K562 (cell line): Measurements from ENCODE around the gene SCRN2. TPM values are rescaled to one million over a fixed set of nuclear protein-coding genes. Genes with fewer than 3 reads are reported as not detected.

Experiments used
- ATAC-seq: fragments of 200-7000 bp; cut with Tn5 transposase; 3 replicates; pipeline ENCODE4 v1.9.1; 2020; ENCODE audit warnings: moderate library complexity
- BruUV-seq: library from RNA; stranded (reverse); fragments of 400-500 nt; replicated peaks from 2 replicates; lab custom pipeline; 2021; lab: Mats Ljungman, UMichigan
- CTCF ChIA-PET: fragments of 300-600 bp; formaldehyde crosslinking; extraction: SDS; loops from one replicate; lab custom pipeline; 2021; ENCODE audit warnings: low intra/inter-chr PET ratio; lab: Yijun Ruan, JAX
- POLR2A ChIA-PET: fragments of 300-600, 350-650 bp; sonication (Branson Sonifier 250); formaldehyde crosslinking; extraction: SDS; loops from one replicate; lab custom pipeline; 2021; ENCODE audit warnings: antibody characterized with exemption, inconsistent platforms; lab: Yijun Ruan, JAX
- DNase-seq, 4 experiments: peaks; one replicate each; pipeline versions ENCODE4 v3.0.0 to v3.0.0-alpha.2; 2011 to 2018; ENCODE audit warnings: low spot score in 3 of 4, mixed read lengths in 3 of 4; ENCODE audit errors: extremely low read depth in 1 of 4
- FAIRE-seq: peaks from 2 replicates; lab custom pipeline; 2011; peaks lifted over from hg19 to GRCh38; lab: Jason Lieb, UNC
- H2AFZ ChIP-seq: 2 replicates; pipeline ENCODE4 v1.6.0; 2011; ENCODE audit warnings: low read depth, low read length, control low read depth, inconsistent platforms
- H3K27ac ChIP-seq: fragments of 200-600 bp; 3 replicates; pipeline ENCODE4 v1.8.0; 2011; ENCODE audit warnings: low read depth, mild to moderate bottlenecking, control low read depth, inconsistent platforms, low read length, moderate library complexity, mixed read lengths; ENCODE audit errors: extremely low read depth
- H3K27me3 ChIP-seq, 2 experiments: fragments of 300-600 bp in 1 of 2; 2 replicates in 1 of 2; 3 replicates in 1 of 2; pipeline versions ENCODE4 v1.6.0 to v1.8.0; 2011; ENCODE audit warnings: inconsistent platforms in 2 of 2, low read length in 2 of 2, mild to moderate bottlenecking in 1 of 2, mixed read lengths in 1 of 2, moderate library complexity in 1 of 2; ENCODE audit not compliant: control insufficient read depth in 2 of 2, insufficient read depth in 2 of 2
- H3K36me3 ChIP-seq: fragments of 300-600 bp; 3 replicates; pipeline ENCODE4 v1.8.0; 2011; ENCODE audit warnings: mild to moderate bottlenecking, low read length, inconsistent platforms; ENCODE audit not compliant: control insufficient read depth, insufficient read depth
- H3K4me1 ChIP-seq, 2 experiments: fragments of 200-600 bp in 1 of 2; replicated peaks in 1 of 2; 2 replicates in 1 of 2; 3 replicates in 1 of 2; pipeline versions ENCODE4 v1.5.1 to v1.8.0; 2011; ENCODE audit warnings: inconsistent platforms in 2 of 2, low read length in 2 of 2, mild to moderate bottlenecking in 1 of 2, mixed read lengths in 1 of 2, moderate library complexity in 1 of 2; ENCODE audit not compliant: control insufficient read depth in 2 of 2, insufficient read depth in 2 of 2
- H3K4me2 ChIP-seq: 2 replicates; pipeline ENCODE4 v1.6.1; 2011; ENCODE audit warnings: low read length, control low read depth, inconsistent platforms, mixed read lengths; ENCODE audit not compliant: insufficient read depth
- H3K4me3 ChIP-seq: fragments of 200-600 bp; sonication (generic), shearing (Covaris generic); 2 replicates; pipeline ENCODE4 v1.5.1; 2016; ENCODE audit warnings: control low read depth, inconsistent platforms
- H3K79me2 ChIP-seq: fragments of 200-600 bp; 3 replicates; pipeline ENCODE4 v1.8.0; 2011; ENCODE audit warnings: low read length, inconsistent platforms; ENCODE audit not compliant: control insufficient read depth, insufficient read depth
- H3K9ac ChIP-seq, 2 experiments: 2 replicates each; pipeline versions ENCODE4 v1.6.0 to v1.6.1; 2011; ENCODE audit warnings: low read depth in 2 of 2, low read length in 2 of 2, control low read depth in 1 of 2, inconsistent platforms in 1 of 2, mild to moderate bottlenecking in 1 of 2, mixed read lengths in 1 of 2; ENCODE audit not compliant: insufficient read depth in 1 of 2
- H3K9me1 ChIP-seq: one replicate; pipeline ENCODE4 v1.6.0; 2011; ENCODE audit warnings: inconsistent platforms, mild to moderate bottlenecking, low read length, moderate library complexity; ENCODE audit not compliant: control insufficient read depth, insufficient read depth
- H3K9me3 ChIP-seq: replicated peaks from 2 replicates; pipeline ENCODE4 v1.5.1; 2011; ENCODE audit warnings: low read depth, low read length, inconsistent platforms; ENCODE audit not compliant: control insufficient read depth, insufficient read depth
- H4K20me1 ChIP-seq: replicated peaks from 2 replicates; pipeline ENCODE4 v1.6.1; 2011; ENCODE audit warnings: low read length, inconsistent platforms, mixed read lengths; ENCODE audit not compliant: control insufficient read depth, insufficient read depth
- ARID1B ChIP-seq: fragments of 450-650 bp; IDR thresholded peaks from 2 replicates; pipeline ENCODE4 v1.6.1; 2016; ENCODE audit warnings: antibody characterized with exemption, mild to moderate bottlenecking, inconsistent platforms
- ATF3 ChIP-seq, 2 experiments: fragments of 450-650 bp in 1 of 2; sonication (generic) in 1 of 2; formaldehyde crosslinking in 1 of 2; IDR thresholded peaks in 1 of 2; conservative IDR thresholded peaks in 1 of 2; 2 replicates each; pipeline versions ENCODE4 v1.6.1 to v1.8.1; 2016 to 2023; ENCODE audit warnings: mild to moderate bottlenecking in 2 of 2, moderate library complexity in 2 of 2, inconsistent platforms in 1 of 2, missing genetic modification reagents in 1 of 2
- FOSL1 ChIP-seq: fragments of 200-800 bp; sonication (Bioruptor generic); conservative IDR thresholded peaks from 2 replicates; pipeline ENCODE4 v1.6.1; 2016; ENCODE audit warnings: missing genetic modification characterization, missing compliant biosample characterization
- NFE2 ChIP-seq: IDR thresholded peaks from 2 replicates; pipeline ENCODE4 v1.6.1; 2014; ENCODE audit warnings: antibody characterized with exemption, low read depth
- PHTF2 ChIP-seq: fragments of 250-450 bp; sonication (Bioruptor Pico); IDR thresholded peaks from 2 replicates; pipeline ENCODE4 v1.5.0; 2021; ENCODE audit warnings: mild to moderate bottlenecking
- RFX1 ChIP-seq: fragments of 450-650 bp; IDR thresholded peaks from 2 replicates; pipeline ENCODE4 v1.6.1; 2016; ENCODE audit warnings: mild to moderate bottlenecking, moderate library complexity
- SRF ChIP-seq, 2 experiments: fragments of 250-450, 450-650 bp in 1 of 2; sonication (Bioruptor Pico) in 1 of 2; sonication (generic) in 1 of 2; formaldehyde crosslinking; IDR thresholded peaks; 2 replicates each; pipeline versions ENCODE4 v1.5.0 to v1.5.1; 2020 to 2022; ENCODE audit warnings: mild to moderate bottlenecking in 1 of 2, missing genetic modification reagents in 1 of 2
- TRIM24 ChIP-seq, 2 experiments: fragments of 450-650 bp; IDR thresholded peaks; 2 replicates each; pipeline ENCODE4 v1.6.1; 2016
- TRIM28 ChIP-seq: fragments of 450-650 bp; IDR thresholded peaks from 2 replicates; pipeline ENCODE4 v1.6.1; 2017
- UBTF ChIP-seq, 2 experiments: IDR thresholded peaks; 2 replicates each; pipeline ENCODE4 v1.6.1; 2012; ENCODE audit warnings: improper control_type of control experiment in 2 of 2, low read depth in 2 of 2, low read length in 2 of 2, borderline replicate concordance in 1 of 2
- ZNF316 ChIP-seq: fragments of 450-650 bp; IDR thresholded peaks from 2 replicates; pipeline ENCODE4 v1.6.1; 2016
- ZNF592 ChIP-seq: fragments of 450-650 bp; IDR thresholded peaks from 2 replicates; pipeline ENCODE4 v1.6.1; 2017; ENCODE audit warnings: antibody characterized with exemption, mild to moderate bottlenecking
- WGBS: fragments of 100-300 bp; shearing (Covaris generic); methylation state at CpG from one replicate; pipeline ENCODE4 v1.1.6; 2016; ENCODE audit warnings: low coverage, mixed read lengths; ENCODE audit not compliant: insufficient coverage; ENCODE audit errors: missing lambda C conversion rate; 5-methylcytosine and 5-hydroxymethylcytosine counted together
- in situ Hi-C: fragments of 300-500 bp; cut with MboI; formaldehyde crosslinking; loops from 4 replicates; pipeline ENCODE4 v1.15.0; 2018; ENCODE audit warnings: inconsistent platforms, mixed read lengths
- intact Hi-C: fragments of 100-400 bp; cut with micrococcal nuclease; formaldehyde crosslinking; loops from 2 replicates; pipeline ENCODE4 v1.14.2; 2022
- polyA plus RNA-seq, 8 experiments: library from polyadenylated mRNA; depleted of rRNA in 4 of 8; stranded (reverse) in 5 of 8; unstranded in 3 of 8; fragments of >200 nt; fragmentation: Nextera tagmentation in 2 of 8; fragmentation: Illumina TruSeq in 1 of 8; extraction: Ambion mirVana in 2 of 8; extraction: Trizol in 1 of 8; gene quantifications; 2 replicates each; pipeline versions ENCODE4 v1.2.1 to v1.2.3, GENCODE V29; 2011 to 2014; ENCODE audit warnings: inconsistent platforms in 1 of 8, missing spikeins in 1 of 8
- total RNA-seq, 7 experiments: library from RNA; depleted of rRNA in 6 of 7; stranded (reverse); fragments of >200 nt in 6 of 7; fragmentation: Illumina TruSeq in 2 of 7; extraction: Trizol in 2 of 7; gene quantifications; 2 replicates each; pipeline versions ENCODE4 v1.2.1 to v1.2.3, GENCODE V29; 2011 to 2021; ENCODE audit warnings: low replicate concordance in 1 of 7

Gene SCRN2
- total and polyA plus RNA-seq, 9 of the 15 experiments (the other 6 are each of a cell fraction or from before 2014, with no cell fraction given), result 0.25 to 32.9 (median 13.6) TPM

- no peak for TF ChIP-seq SRF (CRISPR knock-in tag; IDR thresholded peaks at IDR 0.05)
- no peak for TF ChIP-seq UBTF (IDR thresholded peaks at IDR 0.05; ENCODE audit: borderline replicate concordance in 1 of 2, low read depth in 2 of 2, low read length in 2 of 2)
Observed at GRCh38 chr17:47864791-47865216, 23.7 kb upstream of the SCRN2 start (continued).

- FAIRE-seq, result no peak
- peak; percentile 39; the same call in 1 of the 2 replicates for TF ChIP-seq ARID1B
- TF ChIP-seq TRIM28, result peak; percentile 64; the same call in 1 of the 2 replicates
- TF ChIP-seq ATF3 (IDR thresholded peaks at IDR 0.05), result peak; percentile 67
- TF ChIP-seq ATF3 (CRISPR knock-in tag; conservative IDR thresholded peaks at IDR 0.05), result no peak
- no peak for TF ChIP-seq RFX1
- 0 out of 2 replicates have a peak, but pooled peaks have one; percentile 36 for TF ChIP-seq ZNF592
- TF ChIP-seq FOSL1 (tag), result peak; percentile 93
- peak; percentile 69 for TF ChIP-seq NFE2
- no peak for TF ChIP-seq PHTF2 (CRISPR knock-in tag)
- peak; percentile 79 for TF ChIP-seq ZNF316
- TF ChIP-seq TRIM24 (IDR thresholded peaks at IDR 0.05), result peak; percentile 46 to 69; a peak in 3 of 4 replicates
Observed at GRCh38 chr17:47862621-47863440, 21.8 kb upstream of the SCRN2 start.

More at GRCh38 chr17:47862621-47863440, 21.8 kb upstream of the SCRN2 start:
- no peak for DNase-seq
- no peak for ATAC-seq
- H3K4me1 ChIP-seq, result peaks cover 30 to 35% of the 10 kb centered on the region in 2 experiments
- no peak overlapping the region for H2AFZ ChIP-seq
- 0 out of 4 replicates have a peak overlapping the region, but pooled peaks of 1 of the 2 experiments have one; percentile 6 for H3K9ac ChIP-seq
- in situ Hi-C loops (no loop called here), intact Hi-C loops (no loop called here)
- no peaks in the 10 kb centered on the region for H3K9me1 ChIP-seq
- no peaks in the 10 kb centered on the region for H3K36me3 ChIP-seq
- 67% methylated on average over 5 of the region's 7 CpGs for WGBS
- ChIA-PET POLR2A (interaction anchor here (0.9 kb wide), 1 partner anchor 10 kb away, joined by 3 read pairs; no protein-coding TSS in a partner anchor), CTCF (no interaction called here)
- no TSS peak for BruUV-seq
- H4K20me1 ChIP-seq, result no peaks in the 10 kb centered on the region
- H3K4me3 ChIP-seq, result no peak overlapping the region
- H3K27me3 ChIP-seq, result no peaks in the 10 kb centered on the region
- no peak overlapping the region for H3K27ac ChIP-seq
- no peaks in the 10 kb centered on the region for H3K9me3 ChIP-seq
- H3K4me2 ChIP-seq, result no peak overlapping the region
- no peaks in the 10 kb centered on the region for H3K79me2 ChIP-seq
